Measurements from ENCODE around the gene ZBTB11.

DNA sequence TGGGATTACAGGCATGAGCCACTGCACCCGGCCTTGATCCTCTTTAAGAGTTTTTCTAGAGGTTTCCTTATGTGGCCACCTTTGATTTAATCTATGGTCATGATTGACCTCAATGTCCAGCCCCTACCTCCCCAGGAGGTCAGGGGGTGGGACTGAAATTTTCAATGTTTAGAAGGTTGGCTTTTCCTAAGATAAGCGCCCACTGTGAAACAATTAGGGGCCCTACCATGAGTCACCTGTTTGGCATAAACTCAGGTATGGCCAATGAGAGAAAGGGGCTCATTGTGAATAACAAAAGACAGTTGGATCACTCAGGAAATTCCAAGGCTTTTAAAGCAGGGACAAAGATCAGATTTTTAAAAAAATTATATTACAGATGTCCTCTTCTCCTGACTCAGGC is 51.1 kb downstream of the ZBTB11 start:
- TF ChIP-seq POLR2A (IDR thresholded peaks at IDR 0.05) = no peak
- TF ChIP-seq, protein P1, sequence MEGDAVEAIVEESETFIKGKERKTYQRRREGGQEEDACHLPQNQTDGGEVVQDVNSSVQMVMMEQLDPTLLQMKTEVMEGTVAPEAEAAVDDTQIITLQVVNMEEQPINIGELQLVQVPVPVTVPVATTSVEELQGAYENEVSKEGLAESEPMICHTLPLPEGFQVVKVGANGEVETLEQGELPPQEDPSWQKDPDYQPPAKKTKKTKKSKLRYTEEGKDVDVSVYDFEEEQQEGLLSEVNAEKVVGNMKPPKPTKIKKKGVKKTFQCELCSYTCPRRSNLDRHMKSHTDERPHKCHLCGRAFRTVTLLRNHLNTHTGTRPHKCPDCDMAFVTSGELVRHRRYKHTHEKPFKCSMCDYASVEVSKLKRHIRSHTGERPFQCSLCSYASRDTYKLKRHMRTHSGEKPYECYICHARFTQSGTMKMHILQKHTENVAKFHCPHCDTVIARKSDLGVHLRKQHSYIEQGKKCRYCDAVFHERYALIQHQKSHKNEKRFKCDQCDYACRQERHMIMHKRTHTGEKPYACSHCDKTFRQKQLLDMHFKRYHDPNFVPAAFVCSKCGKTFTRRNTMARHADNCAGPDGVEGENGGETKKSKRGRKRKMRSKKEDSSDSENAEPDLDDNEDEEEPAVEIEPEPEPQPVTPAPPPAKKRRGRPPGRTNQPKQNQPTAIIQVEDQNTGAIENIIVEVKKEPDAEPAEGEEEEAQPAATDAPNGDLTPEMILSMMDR (IDR thresholded peaks at IDR 0.05) = no peak
